Astrocyte of the cerebellum (primary cell): Measurements from ENCODE around the gene FNDC10.

ENCODE experiments used
- DNase-seq: peaks from one replicate; pipeline ENCODE4 v3.0.0-alpha.2; 2011; ENCODE audit warnings: low read depth
- H3K4me3 ChIP-seq: 2 replicates; pipeline ENCODE4 v1.5.1; 2011; ENCODE audit warnings: mild to moderate bottlenecking, low read depth, low read length, moderate library complexity
- in situ Hi-C: cut with HindIII; loops from 2 replicates; pipeline ENCODE4 v1.10.0; 2017; ENCODE audit warnings: low sequenced_read_pairs
- TF ChIP-seq, protein P1 (sequence below): IDR thresholded peaks from 2 replicates; pipeline ENCODE4 v1.5.1; 2012; ENCODE audit warnings: low read length, low read depth, moderate library complexity, mild to moderate bottlenecking; ENCODE audit errors: missing control alignments

FNDC10 gene

DNA sequence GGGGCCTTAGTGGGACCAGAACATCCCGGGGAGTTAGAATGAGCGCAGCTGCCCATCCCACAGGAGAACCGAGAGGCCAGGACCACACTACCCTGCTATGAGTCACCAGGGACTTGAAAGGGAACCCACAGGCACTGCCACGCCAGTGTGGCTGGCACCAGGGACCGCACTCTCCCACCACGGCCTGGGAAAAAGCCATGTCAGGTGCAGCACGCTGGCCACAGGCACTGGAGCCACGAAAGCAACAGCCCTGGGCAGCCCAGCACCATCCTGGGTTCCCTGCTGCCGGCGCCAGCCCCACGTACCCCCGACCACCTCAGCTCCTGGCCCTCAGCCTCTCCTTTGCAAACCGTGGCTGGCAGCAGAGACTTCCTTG is 45.4 kb downstream of the FNDC10 start:
- TF ChIP-seq, protein P1, sequence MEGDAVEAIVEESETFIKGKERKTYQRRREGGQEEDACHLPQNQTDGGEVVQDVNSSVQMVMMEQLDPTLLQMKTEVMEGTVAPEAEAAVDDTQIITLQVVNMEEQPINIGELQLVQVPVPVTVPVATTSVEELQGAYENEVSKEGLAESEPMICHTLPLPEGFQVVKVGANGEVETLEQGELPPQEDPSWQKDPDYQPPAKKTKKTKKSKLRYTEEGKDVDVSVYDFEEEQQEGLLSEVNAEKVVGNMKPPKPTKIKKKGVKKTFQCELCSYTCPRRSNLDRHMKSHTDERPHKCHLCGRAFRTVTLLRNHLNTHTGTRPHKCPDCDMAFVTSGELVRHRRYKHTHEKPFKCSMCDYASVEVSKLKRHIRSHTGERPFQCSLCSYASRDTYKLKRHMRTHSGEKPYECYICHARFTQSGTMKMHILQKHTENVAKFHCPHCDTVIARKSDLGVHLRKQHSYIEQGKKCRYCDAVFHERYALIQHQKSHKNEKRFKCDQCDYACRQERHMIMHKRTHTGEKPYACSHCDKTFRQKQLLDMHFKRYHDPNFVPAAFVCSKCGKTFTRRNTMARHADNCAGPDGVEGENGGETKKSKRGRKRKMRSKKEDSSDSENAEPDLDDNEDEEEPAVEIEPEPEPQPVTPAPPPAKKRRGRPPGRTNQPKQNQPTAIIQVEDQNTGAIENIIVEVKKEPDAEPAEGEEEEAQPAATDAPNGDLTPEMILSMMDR = no peak
- H3K4me3 ChIP-seq = no peak overlapping the region
- no peak for DNase-seq
- in situ Hi-C loops = no loop called here

DNA sequence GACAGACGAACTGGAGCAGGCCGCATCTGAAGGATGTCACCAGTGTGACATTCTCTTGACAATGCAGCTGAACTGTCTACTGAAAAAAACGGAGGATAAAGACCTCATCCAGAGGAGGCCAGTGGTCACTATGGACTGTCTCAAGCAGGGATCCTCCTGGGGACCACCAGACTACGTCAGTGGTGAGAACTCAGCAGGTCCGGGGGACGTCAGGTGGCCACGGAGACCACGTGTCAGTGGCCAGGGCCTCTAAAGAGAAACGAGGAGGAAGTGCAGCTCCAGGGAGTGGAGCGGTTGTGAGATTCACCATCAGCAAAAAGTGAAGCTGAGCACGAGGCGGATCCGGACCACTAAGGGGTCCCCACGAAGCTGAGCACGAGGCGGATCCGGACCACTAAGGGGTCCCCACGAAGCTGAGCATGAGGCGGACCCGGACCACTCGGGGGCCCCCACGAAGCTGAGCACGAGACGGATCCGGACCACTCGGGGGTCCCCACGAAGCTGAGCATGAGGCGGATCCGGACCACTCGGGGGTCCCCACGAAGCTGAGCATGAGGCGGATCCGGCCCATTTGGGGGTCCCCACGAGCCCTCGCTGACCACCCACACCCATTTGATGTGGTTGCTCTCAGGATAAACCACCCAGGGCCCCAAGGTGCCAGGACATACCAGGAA is 46.0 kb downstream of the FNDC10 start:
- H3K4me3 ChIP-seq = no peak overlapping the region
- no peak for DNase-seq
- TF ChIP-seq, protein P1 = no peak
- in situ Hi-C loops = no loop called here

DNA sequence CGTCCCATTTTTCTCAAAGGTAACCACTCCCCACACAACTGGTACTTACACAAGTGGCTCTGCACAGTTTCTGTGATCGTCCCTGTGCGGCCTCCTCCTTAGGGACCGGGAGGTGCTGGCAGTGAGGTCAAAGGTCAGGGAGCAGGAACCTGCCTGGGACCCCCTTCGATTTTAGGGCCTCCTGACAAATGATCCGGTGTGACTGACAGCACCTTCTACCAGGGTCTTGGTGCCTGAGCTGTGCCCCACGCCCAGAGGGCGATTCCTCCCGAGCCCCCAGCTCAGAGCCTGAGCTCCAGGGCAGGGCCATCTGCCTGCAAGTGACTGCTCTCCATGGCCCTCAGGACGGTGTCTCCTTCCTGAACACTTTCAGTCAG is 47.7 kb downstream of the FNDC10 start:
- TF ChIP-seq, protein P1 = no peak
- no peak for DNase-seq
- H3K4me3 ChIP-seq = no peak overlapping the region
- in situ Hi-C loops = no loop called here

DNA sequence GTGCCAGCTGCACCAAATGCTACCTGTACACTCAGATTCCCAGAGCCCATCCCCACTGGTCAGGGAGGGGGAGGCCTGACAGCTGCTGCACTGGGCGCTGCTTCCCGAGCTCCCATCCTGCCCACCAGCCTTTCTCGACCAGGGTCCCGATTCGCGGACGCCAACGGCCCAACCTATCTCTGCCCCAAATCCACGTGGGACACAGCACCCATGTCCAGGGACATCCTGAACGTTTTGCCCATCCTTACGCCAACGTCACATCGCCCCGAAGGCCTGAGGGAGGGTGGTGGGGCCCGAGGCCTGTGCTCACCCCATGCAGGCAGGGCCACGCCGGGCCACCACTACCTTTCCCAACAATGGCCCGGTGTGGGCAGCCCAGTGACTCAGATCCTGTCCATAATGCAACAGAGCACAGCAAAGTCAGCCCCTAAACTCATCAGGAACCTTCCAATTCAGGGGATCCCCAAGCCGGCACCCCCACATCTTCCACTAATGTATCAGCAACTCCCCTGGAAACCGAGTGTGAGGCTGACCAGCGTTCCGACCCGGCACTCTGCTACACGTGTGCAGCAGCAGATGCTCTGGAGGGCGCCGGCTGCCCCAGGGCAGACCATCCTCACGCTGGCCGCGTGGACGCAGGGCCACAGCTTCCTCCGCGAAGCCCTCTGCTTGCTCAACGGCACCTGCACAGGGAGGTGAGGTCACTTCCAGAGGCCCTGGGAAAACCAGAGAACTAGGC is 48.2 kb downstream of the FNDC10 start:
- no peak for DNase-seq
- in situ Hi-C loops = no loop called here
- no peak overlapping the region for H3K4me3 ChIP-seq
- TF ChIP-seq, protein P1 = no peak

DNA sequence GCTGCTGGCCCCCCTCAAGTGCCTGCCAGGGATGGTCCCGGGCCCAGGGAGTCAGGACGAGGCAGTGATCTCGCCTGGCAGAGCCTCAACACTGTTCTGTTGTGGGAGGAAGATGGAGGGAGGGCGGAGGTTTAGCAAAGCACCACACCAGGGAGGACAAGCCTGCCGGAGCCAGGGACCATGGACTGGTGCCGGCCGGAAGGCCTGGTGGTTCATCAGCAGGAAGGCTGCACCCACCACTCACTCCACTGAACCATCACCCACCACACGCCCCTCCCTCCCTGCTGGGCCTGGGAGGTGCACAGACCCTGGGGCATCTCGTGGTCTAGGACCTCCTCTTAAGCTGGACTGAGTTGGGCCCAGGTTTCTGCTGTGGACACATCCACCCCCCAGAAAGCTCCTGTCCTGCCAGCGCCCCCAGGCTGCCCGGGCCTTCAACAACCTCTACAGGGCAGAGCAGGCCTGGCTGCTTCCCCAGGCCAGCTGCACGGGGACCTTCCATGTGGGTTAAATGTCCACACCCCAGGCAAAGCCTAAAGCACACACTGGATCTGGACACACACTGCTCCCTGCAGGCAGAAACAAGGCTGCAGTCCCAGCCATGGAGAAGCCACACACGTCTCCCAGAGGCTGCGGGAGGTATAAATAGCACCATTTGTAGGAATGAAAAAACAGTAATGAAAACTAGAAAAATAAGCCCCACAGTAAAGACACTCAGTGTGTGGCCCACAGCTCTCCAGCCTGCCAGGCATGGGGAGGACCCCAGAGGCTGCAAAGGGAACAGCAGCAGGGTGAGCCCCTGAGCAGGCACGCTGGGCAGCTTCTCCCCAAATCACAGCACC is 49.1 kb downstream of the FNDC10 start:
- H3K4me3 ChIP-seq = no peak overlapping the region
- TF ChIP-seq, protein P1 = peak; percentile 68
- in situ Hi-C loops = no loop called here
- DNase-seq = no peak

DNA sequence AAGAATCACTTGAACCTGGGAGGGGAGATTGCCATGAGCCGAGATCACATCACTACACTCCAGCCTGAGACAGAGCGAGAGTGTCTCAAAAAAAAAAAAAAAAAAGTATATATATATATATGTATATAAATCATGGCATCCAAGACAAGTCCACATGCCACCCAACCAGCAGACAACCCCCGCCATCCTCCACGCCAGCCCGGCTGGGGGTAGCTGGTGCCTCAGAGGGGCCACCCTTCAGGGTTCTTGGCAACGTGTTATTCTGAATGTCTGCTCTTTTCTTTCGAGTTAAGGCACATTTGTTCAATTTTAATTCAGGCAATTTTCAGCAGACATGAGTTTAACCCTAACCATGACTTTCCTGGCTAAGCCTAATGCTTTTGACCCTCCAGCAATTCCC is 49.8 kb downstream of the FNDC10 start:
- no peak overlapping the region for H3K4me3 ChIP-seq
- in situ Hi-C loops = no loop called here
- TF ChIP-seq, protein P1 = no peak
- DNase-seq = no peak
